ENCODE results near the gene HDAC4.

GRCh38 chr2:239310401-239311061 lies 90.3 kb downstream of the HDAC4 start:
- TF ChIP-seq POLR2A (IDR thresholded peaks at IDR 0.05) (no peak), CTCF (IDR thresholded peaks at IDR 0.05) (no peak)
